WTC11 (cell line): ENCODE results near the gene TLR5.

ENCODE experiments used
- ATF6 ChIP-seq: sonication (generic); formaldehyde crosslinking; IDR thresholded peaks from 2 replicates; pipeline ENCODE4 v1.8.1; 2023; ENCODE audit warnings: mild to moderate bottlenecking, missing genetic modification reagents
- MAX ChIP-seq: sonication (generic); formaldehyde crosslinking; IDR thresholded peaks from 2 replicates; pipeline ENCODE4 v1.8.0; 2022; ENCODE audit warnings: mild to moderate bottlenecking, missing genetic modification reagents
- TF ChIP-seq, protein P1 (sequence below): sonication (generic); formaldehyde crosslinking; IDR thresholded peaks from 2 replicates; pipeline ENCODE4 v1.8.1; 2023; ENCODE audit warnings: mild to moderate bottlenecking, missing genetic modification reagents, moderate library complexity
- TF ChIP-seq, protein P2 (sequence below): fragments of 200-600 bp; IDR thresholded peaks from 2 replicates; pipeline ENCODE4 v1.8.0; 2022; ENCODE audit warnings: antibody characterized with exemption
- TF ChIP-seq, protein P3 (sequence below): fragments of 250-450 bp; sonication (Bioruptor Pico); IDR thresholded peaks from 2 replicates; pipeline ENCODE4 v2.1.2; 2022; ENCODE audit warnings: mild to moderate bottlenecking, moderate library complexity

DNA sequence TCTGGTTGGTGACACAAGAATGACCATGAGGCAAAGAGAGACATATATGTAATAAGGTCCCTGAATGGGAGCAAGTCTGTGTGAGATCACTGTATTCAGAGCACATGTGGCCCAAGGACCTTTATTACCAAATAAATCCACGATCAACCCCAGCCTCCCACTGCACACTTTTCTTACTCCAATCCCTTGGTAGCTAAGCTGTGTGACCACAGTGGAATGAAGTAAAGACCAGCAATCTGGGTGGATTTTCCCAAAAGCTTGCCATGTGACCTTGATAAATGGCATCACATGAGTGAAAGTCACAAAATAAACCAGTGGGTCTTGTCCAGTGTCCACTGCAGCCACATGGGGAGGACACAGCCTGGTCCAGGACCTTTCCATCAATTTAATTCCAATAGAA, 36.7 kb upstream of the TLR5 start:
- TF ChIP-seq MAX (CRISPR knock-in tag) (no peak), ATF6 (CRISPR knock-in tag) (no peak)
- TF ChIP-seq, protein P1, sequence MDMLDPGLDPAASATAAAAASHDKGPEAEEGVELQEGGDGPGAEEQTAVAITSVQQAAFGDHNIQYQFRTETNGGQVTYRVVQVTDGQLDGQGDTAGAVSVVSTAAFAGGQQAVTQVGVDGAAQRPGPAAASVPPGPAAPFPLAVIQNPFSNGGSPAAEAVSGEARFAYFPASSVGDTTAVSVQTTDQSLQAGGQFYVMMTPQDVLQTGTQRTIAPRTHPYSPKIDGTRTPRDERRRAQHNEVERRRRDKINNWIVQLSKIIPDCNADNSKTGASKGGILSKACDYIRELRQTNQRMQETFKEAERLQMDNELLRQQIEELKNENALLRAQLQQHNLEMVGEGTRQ (CRISPR knock-in tag), result no peak
- TF ChIP-seq, protein P2, sequence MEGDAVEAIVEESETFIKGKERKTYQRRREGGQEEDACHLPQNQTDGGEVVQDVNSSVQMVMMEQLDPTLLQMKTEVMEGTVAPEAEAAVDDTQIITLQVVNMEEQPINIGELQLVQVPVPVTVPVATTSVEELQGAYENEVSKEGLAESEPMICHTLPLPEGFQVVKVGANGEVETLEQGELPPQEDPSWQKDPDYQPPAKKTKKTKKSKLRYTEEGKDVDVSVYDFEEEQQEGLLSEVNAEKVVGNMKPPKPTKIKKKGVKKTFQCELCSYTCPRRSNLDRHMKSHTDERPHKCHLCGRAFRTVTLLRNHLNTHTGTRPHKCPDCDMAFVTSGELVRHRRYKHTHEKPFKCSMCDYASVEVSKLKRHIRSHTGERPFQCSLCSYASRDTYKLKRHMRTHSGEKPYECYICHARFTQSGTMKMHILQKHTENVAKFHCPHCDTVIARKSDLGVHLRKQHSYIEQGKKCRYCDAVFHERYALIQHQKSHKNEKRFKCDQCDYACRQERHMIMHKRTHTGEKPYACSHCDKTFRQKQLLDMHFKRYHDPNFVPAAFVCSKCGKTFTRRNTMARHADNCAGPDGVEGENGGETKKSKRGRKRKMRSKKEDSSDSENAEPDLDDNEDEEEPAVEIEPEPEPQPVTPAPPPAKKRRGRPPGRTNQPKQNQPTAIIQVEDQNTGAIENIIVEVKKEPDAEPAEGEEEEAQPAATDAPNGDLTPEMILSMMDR, result no peak
- TF ChIP-seq, protein P3, sequence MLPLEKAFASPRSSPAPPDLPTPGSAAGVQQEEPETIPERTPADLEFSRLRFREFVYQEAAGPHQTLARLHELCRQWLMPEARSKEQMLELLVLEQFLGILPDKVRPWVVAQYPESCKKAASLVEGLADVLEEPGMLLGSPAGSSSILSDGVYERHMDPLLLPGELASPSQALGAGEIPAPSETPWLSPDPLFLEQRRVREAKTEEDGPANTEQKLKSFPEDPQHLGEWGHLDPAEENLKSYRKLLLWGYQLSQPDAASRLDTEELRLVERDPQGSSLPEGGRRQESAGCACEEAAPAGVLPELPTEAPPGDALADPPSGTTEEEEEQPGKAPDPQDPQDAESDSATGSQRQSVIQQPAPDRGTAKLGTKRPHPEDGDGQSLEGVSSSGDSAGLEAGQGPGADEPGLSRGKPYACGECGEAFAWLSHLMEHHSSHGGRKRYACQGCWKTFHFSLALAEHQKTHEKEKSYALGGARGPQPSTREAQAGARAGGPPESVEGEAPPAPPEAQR (CRISPR knock-in tag), result no peak
